GM19438 (cell line): ENCODE results near the gene PRR3.
A peak's percentile ranks its signal among the peaks of the same experiment; 100 is the strongest.
"Not testable (repeated sequence)": the region's sequence is repeated elsewhere in the genome, so short reads cannot be mapped to it uniquely, and the experiment has no call there.

Experiments
- ATAC-seq: cut with Tn5 transposase; IDR thresholded peaks from one replicate; pipeline ENCODE4 v1.9.1; 2021; ENCODE audit warnings: low read depth; ENCODE audit not compliant: unreplicated experiment

The PRR3 gene, protein sequence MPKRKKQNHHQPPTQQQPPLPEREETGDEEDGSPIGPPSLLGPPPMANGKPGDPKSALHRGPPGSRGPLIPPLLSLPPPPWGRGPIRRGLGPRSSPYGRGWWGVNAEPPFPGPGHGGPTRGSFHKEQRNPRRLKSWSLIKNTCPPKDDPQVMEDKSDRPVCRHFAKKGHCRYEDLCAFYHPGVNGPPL

DNA sequence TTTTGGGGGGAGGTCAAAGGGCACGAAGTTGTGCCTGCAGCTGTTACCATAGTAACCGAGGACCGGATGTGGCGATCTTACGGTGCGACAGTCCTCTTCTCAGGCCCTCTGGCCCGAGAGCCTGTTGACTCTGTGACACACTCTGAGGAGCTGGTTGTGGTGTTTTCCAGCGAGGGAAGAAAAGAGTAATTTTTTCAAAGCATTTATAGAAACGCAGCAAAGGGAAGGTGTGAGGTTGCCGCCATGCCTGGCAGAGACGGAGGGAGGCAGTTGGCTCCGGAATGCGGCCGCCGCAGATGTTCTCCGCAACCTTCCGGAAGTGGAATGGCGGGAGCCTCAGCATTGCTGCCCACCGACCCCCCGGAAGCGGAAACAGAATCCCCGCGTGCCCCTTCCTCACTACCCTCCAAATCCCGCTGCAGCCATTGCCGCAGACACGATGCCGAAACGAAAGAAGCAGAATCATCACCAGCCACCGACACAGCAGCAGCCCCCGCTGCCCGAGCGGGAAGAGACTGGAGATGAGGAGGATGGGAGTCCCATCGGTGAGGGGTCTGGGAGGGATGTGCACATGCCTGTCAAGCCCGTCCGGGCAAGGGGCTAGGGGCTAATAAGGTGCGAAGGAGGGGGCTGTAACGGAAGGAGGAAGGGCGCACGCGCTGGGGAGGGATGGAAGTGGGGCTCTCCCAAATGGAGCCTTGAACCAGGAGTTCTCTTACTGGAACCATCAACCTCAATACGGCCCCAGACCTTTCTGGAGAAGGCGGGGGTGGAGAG is at the start of gene PRR3:
TSS of gene PRR3 (plus strand) at position 390 of the 777 bp plus-strand sequence. CDS start at position 440, 50 bp downstream.
- ATAC-seq = peak; percentile 65

DNA sequence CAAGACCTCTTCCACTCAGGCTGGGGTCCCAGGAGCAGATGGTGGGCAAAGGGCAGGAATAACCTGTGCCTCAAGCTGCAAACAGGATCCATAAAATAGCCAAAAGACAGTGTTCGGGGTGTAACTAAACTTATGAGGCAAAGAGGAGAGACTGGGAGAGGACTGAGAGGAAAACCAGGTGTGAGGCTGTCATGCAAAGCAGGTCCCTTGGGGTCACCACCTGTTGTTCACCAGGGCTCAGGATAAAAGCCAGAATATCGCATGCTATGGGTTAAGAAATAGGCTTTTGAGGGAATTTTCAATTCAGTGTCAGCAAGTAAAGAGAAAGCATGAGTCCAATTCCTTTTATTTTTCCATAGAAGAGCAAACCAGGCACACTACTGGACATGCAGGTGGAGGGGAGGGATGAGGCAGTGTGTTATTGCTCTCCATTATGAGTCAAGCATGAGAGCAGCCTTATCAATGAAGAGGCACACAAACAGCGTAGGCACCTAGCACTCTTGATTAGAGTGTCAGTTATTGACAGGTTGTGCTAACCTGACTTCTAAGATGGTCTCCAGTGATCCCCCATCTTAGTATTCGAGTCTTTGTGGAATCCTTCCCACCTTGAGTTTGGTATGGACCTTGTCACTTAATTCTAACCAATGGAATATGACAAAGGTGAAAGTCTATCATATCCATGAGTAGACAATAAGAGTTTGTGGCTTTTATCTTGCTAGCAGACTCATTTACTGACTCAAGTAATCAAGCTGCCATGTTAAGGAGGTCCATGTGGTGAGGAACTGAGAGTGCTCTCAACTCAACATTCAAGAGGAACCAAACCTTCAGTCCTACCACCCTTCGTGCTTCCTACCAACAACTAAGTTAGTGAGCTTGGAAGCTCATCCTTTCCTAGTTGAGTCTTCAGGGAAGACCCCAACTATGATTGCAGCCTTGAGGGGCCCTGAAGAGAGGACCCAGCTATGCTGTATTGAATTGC is 49.0 kb upstream of the PRR3 start:
- ATAC-seq = no peak

DNA sequence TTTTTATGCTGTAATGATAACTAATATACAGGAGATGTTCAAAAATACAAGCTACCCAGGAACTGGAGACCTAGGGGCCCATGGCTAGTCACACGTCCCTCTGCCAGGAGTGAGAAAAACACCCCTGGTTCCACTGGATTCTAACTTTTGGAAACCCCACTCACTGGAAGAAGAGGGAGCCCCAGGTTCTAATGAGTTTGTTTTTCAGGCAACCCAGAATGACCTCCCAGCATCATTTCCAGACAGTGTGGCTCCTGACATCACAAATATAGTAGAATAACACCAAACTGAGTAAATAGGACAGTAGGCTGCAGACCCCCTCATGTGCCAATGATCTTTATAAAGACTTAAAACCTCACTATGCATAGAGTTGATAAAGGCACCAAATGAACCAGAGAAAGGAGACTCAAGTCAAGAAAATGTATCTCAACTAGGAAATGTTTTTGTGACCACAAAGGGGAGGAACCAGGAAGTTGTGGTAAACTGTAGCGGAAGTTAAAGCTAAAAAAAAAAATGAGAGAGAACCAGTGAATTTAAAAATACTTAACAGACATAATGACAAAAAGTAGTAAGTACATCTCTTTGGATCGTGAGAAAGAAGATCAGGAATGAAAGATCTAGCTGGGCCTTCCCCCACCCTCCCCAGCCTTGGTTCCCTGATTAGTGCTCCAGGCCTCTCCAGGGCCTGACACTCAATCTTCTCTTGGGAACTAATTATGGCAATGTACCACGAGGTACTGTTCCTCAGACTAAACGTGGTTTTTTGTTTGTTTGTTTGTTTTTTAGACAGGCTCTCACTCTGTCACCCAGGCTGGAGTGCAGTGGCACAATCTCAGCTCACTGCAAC is 48.0 kb upstream of the PRR3 start:
- ATAC-seq = no peak

DNA sequence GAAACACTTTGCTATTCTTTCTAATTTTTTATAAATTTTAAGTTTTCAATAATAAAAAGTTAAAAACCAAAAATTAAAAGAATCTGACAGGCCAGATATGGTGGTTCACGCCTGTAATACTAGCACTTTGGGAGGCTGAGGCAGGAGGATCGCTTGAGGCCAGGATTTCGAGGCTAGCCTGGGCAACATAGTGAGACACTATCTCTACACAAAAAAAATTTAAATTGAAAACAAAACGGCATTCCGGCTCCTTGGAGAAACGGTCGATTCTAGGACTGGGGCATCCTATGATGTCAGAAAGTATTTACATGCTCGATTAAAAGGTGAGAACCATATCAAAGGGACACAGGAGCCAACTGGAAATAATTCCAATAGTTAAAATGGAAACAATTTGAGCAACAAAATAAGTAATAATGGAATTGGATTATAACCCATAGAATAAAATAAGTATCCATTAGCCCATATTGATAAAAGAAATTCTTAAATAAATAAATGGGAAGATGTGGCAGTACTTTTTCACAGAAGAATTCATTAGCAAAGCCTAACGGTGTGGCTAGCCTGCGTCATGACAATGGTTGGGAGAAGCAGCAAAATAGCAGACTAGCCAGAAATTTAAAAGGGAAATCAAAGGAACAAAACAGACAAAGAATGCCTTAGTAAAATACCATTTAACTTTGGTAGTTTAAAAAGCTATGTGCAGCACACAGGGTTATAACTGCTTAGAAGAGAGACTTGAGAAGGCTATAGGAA is 46.5 kb upstream of the PRR3 start:
- ATAC-seq = no peak

DNA sequence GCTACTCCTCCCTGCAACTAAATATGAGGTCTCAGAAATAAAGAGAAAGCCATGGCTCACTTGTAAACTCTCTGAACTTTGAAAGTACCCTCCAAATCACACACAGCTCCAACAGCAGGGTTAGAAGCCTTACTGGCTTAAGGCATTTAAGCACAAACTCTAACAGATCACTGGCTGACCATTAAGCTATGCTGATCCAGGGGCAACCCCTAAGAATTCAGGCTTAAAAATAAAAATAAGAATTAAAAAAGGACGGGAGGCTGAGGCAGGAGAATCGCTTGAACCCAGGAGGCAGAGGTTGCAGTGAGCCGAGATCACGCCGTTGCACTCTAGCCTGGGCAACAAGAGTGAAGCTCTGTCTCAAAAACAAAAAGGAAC is 45.9 kb upstream of the PRR3 start:
- ATAC-seq = no peak

DNA sequence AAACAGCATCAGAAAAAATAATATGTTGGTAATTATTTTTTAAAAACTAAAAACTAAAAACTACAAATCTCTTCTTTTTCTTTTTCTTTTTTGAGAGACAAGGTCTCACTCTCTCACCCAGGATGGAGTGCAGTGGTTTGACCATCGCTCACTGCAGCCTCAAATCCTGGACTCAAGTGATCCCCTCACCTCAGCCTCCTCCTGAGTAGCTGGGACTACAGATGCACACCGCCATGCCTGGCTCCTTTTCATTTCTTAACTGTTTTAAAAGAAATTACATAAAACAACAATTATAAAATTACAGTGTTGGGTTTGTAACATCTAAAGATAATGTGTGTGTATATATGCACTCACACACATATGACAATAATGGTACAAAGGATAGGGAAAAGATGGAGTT is 43.6 kb upstream of the PRR3 start:
- ATAC-seq = no peak

DNA sequence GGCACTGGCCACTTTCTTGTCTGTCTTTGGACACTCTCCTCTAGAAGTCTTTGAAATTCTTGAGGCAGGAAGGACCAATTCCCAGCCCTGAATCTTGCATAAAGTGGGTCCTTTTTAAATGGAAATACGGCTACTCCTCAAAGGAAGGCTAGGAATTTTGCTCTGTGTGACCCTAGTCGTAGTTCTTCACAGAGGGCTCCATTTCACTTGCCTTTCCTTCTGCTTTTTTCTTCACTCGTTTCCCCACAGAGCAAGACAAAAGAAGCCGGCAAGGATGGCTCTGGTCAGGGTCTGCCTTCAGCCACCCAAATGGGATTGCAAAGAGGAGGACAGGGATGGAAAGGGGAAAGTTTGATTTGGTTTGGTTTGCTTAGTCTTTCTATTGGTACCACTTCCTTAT is 42.0 kb upstream of the PRR3 start:
- no peak for ATAC-seq

DNA sequence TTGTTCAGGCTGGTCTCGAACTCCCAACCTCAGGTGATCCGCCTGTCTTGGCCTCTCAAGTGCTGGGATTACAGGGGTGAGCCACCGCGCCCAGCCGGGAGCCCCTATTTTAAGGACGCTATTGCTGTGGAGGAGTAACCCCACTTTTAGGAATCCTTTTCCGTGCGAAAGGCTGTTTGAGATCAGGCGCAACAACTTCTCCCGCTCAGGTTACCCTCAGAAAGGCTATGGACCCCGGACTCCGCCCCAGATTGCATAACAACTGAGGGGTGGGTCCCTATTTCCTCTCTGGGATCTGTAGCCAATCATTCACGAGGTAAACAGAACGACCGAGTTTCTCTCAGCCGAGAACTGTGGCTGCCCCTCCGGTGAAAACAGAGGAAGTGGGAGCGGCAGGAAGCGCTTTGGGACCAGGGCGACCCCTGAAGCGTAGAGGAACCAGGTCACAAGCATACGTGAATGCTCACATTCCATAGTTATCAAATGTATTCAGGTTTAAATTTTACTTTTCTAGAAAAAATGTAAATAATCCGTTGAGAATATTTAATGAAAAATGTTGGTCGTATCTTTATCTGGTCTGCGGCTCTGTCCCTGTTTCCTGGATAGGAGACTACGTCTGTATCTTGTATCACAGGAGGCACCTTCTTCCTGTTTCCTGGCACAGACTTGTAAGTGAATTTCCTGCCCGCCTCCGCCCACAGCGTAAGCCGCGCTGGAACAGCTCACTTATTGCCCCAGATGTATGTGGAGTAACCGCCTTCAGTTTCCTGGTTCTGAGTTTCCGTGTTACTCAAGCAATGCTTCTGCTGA is 40.9 kb upstream of the PRR3 start:
- ATAC-seq = peak; percentile 73

DNA sequence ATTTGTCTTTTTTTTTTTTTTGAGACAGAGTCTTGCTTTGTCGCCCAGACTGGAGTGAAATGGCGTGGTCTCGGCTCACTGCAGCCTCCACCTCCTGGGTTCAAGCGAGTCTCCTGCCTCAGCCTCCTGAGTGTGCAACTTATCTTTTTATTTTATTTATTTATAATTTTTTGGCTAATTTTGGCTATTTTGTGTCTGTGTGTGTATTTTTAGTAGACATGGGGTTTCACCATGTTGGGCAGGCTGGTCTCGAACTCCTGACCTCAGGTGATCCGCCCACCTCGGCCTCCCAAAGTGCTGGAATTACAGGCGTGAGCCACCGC is 40.4 kb upstream of the PRR3 start:
- not testable (repeated sequence) for ATAC-seq

DNA sequence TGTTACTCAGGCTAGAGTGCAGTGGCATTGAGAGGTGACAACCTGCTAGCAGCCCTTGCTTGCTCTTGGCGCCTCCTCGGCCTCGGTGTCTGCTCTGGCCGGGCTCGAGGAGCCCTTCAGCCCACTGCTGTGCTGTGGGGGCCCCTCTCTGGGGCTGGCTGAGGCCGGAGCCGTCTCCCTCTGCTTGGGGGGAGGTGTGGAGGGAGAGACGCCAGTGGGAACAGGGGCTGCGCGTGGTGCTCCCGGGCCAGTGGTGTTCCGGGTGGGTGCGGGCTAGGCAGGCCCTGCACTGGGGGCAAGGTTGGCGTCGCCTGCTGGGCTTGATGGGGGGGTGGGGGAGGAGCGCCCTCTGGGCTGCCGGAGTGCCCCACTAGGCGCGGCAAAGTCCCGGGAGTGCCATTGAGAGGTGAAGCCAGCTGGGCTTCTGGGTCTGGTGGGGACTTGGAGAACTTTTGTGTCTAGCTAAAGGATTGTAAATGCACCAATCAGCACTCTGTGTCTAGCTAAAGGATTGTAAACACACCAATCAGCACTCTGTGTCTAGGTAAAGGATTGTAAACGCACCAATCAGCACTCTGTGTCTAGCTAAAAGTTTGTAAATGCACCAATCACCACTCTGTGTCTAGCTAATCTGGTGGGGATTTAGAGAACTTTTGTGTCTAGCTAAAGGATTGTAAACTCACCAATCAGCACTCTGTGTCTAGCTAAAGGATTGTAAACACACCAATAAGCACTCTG is 39.2 kb upstream of the PRR3 start:
- ATAC-seq = not testable (repeated sequence)

DNA sequence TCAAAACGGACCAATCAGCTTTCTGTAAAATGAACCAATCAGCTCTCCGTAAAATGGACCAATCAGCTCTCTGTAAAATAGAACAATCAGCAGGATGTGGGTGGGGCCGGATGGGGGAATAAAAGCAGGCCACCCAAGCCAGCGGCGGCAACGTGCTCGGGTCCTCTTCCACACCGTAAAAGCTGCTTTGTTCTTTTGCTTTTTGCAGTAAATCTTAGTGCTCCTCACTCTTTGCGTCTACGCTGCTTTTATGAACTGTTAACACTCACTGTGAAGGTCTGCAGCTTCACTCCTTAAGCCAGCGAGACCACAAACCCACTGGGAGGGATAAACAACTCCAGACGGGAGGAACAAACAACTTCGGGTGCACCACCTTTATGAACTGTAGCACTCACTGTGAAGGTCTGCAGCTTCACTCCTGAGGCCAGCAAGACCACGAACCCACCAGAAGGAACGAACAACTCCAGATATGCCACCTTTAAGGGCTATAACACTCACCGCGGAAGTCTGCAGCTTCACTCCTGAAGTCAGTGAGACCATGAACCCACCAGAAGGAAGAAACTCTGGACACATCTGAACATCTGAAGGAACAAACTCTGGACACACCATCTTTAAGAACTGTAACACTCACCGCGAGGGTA is 38.5 kb upstream of the PRR3 start:
- ATAC-seq = not testable (repeated sequence)

DNA sequence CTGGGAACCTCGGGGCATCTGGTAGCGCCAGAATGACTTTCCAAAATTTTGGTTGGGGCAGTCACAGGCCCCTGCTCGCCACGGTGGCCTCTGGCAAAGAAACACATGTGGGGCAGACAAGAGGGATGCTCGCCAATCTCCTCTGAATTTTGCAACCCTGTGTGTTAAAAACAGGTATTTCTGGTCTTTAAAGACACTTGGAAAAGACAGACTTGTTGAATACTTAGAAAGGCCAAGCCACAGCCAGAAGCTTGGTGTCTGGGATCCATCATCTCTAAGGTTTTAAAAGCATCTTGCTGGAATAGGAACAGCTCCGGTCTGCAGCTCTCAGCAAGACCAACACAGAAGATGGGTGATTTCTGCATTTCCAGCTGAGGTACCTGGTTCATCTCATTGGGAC is 36.6 kb upstream of the PRR3 start:
- ATAC-seq = no peak

DNA sequence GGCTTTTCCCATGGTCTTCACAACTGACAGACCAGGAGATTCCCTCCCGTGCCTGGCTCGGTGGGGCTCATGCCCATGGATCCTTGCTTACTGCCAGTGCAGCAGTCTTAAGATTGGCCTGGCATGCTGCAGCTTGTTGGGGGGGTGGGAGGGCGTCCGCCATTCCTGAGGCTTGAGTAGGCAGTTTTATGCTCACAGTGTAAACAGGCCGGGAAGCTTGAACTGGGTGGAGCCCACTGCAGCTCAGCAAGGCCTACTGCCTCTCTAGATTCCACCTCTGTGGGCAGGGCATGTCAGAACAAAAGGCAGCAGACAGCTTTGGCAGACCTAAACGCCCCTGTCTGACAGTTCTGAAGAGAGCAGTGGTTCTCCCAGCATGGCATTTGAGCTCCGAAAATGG is 36.0 kb upstream of the PRR3 start:
- ATAC-seq = not testable (repeated sequence)

DNA sequence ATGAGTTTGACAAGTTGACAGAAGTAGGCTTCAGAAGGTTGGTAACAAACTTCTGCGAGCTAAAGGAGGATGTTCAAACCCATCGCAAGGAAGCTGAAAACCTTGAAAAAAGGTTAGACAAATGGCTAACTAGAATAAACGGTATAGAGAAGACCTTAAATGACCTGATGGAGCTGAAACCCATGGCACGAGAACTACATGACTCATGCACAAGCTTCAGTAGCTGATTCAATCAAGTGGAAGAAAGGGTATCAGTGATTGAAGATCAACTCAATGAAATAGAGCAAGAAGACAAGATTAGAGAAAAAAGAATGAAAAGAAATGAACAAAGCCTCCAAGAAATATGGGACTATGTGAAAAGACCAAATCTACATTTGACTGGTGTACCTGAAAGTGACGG is 35.1 kb upstream of the PRR3 start:
- not testable (repeated sequence) for ATAC-seq

DNA sequence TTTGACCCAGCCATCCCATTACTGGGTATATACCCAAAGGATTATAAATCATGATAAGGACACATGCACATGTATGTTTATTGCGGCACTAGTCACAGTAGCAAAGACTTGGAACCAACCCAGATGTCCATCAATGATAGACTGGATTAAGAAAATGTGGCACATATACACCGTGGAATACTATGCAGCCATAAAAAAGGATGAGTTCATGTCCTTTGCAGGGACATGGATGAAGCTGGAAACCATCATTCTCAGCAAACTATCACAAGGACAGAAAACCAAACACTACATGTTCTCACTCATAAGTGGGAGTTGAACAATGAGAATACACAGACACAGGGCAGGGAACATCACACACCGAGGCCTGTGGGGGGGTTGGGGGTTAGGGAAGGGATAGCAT is 30.7 kb upstream of the PRR3 start:
- ATAC-seq = not testable (repeated sequence)

DNA sequence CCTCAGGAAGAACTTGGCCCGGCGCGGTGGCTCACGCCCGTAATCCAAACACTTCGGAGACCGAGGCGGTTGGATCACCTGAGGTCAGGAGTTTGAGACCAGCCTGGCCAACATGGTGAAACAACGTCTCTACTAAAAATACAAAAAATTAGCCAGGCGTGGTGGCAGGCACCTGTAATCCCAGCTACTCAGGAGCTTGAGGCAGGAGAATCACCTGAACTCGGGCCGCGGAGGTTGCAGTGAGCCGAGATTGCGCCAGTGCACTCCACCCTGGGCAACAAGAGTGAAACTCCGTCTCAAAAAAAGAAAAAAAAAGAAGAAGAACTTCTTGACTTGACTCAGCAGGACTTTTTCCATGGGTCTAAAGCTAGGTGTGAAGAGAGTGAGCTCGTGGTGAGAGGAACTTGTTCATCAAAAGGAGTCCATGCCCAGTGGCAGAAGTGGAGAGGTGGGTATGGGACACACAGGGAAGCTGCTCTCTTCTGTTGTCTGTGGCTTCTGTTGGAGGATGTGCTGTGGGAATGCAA is 27.7 kb upstream of the PRR3 start:
- not testable (repeated sequence) for ATAC-seq

DNA sequence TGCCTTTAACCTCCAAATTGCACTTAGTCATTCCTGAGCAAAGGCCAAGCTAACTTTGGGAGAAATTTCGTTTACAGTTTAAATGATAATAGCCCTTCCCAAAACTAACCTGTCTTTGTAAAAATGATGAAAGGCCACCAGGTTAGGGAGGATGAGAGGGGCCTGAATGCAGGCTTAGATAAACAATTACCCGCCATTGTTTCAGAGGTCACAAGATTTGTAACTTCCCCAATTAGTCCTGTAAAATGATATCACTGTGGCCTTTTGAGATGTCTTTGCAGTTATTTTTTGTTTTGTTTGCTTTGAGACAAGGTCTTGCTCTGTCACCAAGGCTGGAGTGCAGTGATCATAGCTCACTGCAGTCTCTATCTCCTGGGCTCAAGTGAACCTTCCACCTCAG is 27.1 kb upstream of the PRR3 start:
- no peak for ATAC-seq
